ENCODE results near the gene NHS.

DNA sequence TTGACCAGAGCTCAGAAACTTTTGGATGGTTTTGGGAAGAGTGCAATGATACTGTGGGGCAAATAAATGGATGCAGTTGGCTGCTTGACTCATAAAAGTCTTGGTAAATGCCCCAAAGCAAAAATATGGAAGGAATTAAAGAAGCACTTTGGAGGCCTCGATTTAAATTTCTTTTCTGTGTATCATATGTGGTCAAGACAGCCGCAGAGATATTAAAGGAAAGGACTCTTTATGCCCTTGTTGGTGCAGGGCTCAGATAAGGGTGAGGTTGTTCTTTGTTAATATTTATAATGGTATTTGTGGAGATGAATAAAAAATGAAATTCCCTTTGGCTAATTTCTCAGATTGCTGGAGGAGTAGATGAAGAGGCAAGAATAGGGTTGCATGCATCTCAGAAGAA is 90.2 kb downstream of the NHS start:
- no peak for TF ChIP-seq CTCF (IDR thresholded peaks at IDR 0.05; ENCODE audit: insufficient read depth, low read depth, low read length)
- TF ChIP-seq EZH2 (IDR thresholded peaks at IDR 0.05; ENCODE audit: insufficient read depth, low read length): no peak
